Activated CD8-positive, alpha-beta memory T cell treated with anti-CD3 and anti-CD28 coated beads, Interleukin-2, amount 10 ng/mL, durations not matched to agents 7 days and 5 days (primary cell): ENCODE data around the gene RAF1. TPM values are rescaled to one million over a fixed set of nuclear protein-coding genes. Genes with fewer than 3 reads are reported as not detected.

ENCODE experiments used
- ATAC-seq: fragments of 150-1000 bp; cut with Tn5 transposase; one replicate; pipeline ENCODE4 v1.10.0; 2021; ENCODE audit warnings: moderate library complexity
- CTCF ChIA-PET: fragments of 350-600 bp; sonication (Branson Sonifier 250); formaldehyde crosslinking; loops from one replicate; lab custom pipeline; 2021; ENCODE audit warnings: antibody characterized with exemption; lab: Charles Lee
- DNase-seq: peaks from one replicate; pipeline ENCODE4 v3.0.0-alpha.2; 2020
- H3K27ac Mint-ChIP-seq: one replicate; pipeline ENCODE4 v1.8.0; 2021; ENCODE audit warnings: mild to moderate bottlenecking, mixed read lengths
- H3K27me3 Mint-ChIP-seq: one replicate; pipeline ENCODE4 v1.8.0; 2021; ENCODE audit warnings: mixed read lengths
- H3K36me3 Mint-ChIP-seq: one replicate; pipeline ENCODE4 v1.8.0; 2021; ENCODE audit warnings: mild to moderate bottlenecking, mixed read lengths
- H3K4me1 Mint-ChIP-seq: one replicate; pipeline ENCODE4 v1.8.0; 2021; ENCODE audit warnings: mixed read lengths
- H3K4me3 Mint-ChIP-seq: one replicate; pipeline ENCODE4 v1.8.0; 2021; ENCODE audit warnings: mild to moderate bottlenecking, moderate library complexity, mixed read lengths
- H3K9me3 Mint-ChIP-seq: one replicate; pipeline ENCODE4 v1.8.0; 2022; ENCODE audit warnings: low read depth, mixed read lengths
- total RNA-seq, 2 experiments: library from RNA; stranded (reverse); gene quantifications; one replicate each; pipeline ENCODE4 v1.2.3, GENCODE V29; 2021

RAF1 gene
- total RNA-seq, 2 experiments from 2014 or later, result 92.4 to 96.8 TPM

DNA sequence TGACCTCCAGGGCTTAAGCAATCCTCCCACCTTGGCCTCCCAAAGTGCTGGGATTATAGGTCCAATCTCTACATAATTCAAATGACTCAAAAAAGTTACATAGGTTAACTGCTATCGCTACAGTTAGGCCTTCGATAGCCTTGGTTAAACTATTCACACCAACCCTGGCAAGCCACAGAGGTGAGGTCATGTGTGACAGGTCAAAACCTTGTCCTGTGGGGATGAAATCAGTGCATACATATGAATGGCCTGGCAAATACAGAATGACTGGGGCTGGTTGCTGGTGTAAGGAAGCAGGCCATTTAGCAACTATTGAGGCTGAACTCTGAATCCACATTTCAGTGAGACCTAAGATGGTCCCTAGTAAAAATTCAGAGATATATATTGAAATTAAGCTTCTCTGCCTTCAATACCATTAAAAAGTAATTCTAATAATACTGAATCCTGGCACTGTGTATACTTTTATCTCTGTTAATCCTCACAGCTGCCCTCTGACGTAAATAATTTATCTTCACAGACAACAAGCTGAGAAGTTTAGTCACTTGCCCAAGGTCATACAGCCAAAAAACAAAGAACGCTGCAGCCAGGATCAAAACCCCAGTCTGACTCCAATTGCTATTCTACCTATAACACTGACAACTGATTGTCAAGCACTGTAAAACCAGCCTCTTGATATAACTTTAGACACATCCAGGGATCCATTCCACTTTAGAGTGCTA, 71.8 kb downstream of the RAF1 start:
- DNase-seq (no peak), ATAC-seq (no peak)
- no peak overlapping the region for H3K27ac Mint-ChIP-seq
- peaks cover 45% of the 10 kb centered on the region for H3K36me3 Mint-ChIP-seq
- no peak overlapping the region for H3K4me3 Mint-ChIP-seq
- no peaks in the 10 kb centered on the region for H3K4me1 Mint-ChIP-seq
- CTCF ChIA-PET, result interaction anchor here (1.0 to 1.2 kb wide), 2 partner anchors 9 to 10 kb away, joined by 3 read pairs; no protein-coding TSS in a partner anchor
- H3K9me3 Mint-ChIP-seq, result no peaks in the 10 kb centered on the region
- no peaks in the 10 kb centered on the region for H3K27me3 Mint-ChIP-seq

DNA sequence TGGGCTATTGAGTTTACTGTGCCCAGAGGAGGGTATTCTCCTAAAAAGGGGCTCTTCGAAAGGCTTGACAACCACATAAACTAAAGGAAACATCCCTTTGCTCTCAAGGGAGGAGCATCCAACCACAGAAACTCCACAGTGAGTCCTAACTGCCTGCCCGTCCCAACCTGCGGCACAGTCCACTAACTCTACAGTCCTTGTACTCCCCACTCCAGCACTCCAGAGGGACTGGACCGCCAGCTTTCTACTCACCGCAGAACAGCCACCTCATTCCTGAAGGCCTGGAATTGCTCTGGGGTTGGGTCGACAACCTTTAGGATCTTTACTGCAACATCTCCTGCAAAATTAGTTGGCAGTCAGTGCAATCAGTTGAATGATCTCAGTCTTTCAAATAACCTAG, 72.5 kb downstream of the RAF1 start:
- no peak for ATAC-seq
- peaks cover 42% of the 10 kb centered on the region for H3K36me3 Mint-ChIP-seq
- H3K4me3 Mint-ChIP-seq, result no peak overlapping the region
- no peaks in the 10 kb centered on the region for H3K4me1 Mint-ChIP-seq
- H3K27ac Mint-ChIP-seq, result no peak overlapping the region
- H3K9me3 Mint-ChIP-seq, result no peaks in the 10 kb centered on the region
- DNase-seq, result no peak
- H3K27me3 Mint-ChIP-seq, result no peaks in the 10 kb centered on the region
- CTCF ChIA-PET, result interaction anchor here (1.2 kb wide), 1 partner anchor 9 kb away, joined by 3 read pairs; no protein-coding TSS in a partner anchor

DNA sequence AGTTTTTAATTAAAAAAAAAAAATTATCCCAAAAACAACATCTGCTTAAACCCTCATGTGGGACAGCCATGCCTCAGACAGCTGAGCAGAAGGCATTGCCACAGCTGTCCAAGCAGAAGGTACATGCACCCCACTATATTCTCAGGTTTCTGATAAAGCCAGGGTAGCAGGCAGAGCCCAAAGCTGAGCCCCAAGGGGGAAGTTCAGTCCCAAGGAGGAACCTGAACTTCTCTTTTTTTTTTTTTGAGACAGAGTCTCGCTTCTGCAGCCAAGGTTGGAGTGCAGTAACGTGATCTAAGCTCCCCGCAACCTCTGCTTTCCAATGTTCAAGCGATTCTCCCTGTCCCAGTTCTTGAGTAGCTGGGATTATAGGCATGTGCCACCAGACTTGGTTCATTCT, 73.8 kb downstream of the RAF1 start:
- H3K9me3 Mint-ChIP-seq, result no peaks in the 10 kb centered on the region

DNA sequence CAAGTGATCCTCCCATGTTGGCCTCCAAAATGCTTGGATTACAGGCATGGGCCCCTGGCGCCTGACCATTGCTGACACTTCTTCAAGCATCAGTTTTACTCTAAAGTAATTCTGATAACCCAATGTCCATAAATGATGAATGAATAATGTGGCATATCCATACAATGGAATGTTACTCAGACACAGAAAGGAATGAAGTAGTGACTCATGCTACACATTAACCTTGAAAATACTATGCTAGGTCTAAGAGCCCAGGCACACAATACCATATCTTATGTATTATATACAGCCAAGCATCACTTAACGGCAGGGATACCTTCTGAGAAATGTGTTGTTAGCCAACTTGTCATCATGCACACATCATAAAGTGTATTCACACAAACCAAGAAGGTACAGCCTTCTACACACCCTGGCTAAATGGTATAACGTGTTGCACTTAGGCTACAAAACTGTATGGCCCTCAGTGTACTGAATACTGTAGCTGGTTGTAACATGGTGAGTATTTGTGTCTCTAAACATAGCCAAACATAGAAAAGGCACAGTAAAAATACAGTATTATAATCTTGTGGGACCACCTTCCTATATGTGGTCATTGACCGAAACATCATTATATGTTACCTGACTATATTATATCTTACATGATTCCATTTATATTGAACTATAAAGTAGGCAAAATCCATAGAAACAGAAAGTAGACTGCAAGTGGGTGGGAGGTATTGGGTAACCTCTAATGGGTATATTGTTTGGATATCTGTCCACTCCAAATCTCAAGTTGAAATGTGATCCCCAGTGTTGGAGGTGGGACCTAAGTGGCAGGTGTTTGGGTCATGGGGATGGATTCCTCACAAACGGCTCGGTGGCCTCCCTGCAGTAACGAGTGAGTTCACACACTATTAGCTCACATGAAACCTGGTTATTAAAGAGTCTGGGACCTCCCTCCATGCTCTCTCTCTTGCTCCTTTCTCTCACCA, 75.6 kb downstream of the RAF1 start:
- CTCF ChIA-PET, result interaction anchor here (1.5 kb wide), 1 partner anchor 19 kb away, joined by 5 read pairs; no protein-coding TSS in a partner anchor
- H3K4me1 Mint-ChIP-seq, result no peaks in the 10 kb centered on the region
- no peaks in the 10 kb centered on the region for H3K27me3 Mint-ChIP-seq
- DNase-seq (no peak), ATAC-seq (no peak)
- H3K27ac Mint-ChIP-seq, result no peak overlapping the region
- no peaks in the 10 kb centered on the region for H3K9me3 Mint-ChIP-seq
- H3K4me3 Mint-ChIP-seq, result no peak overlapping the region
- peaks cover 42% of the 10 kb centered on the region for H3K36me3 Mint-ChIP-seq

More for the DNA sequence above, 73.8 kb downstream of the RAF1 start:
- Mint-ChIP-seq H3K27ac (no peak overlapping the region), H3K4me1 (no peaks in the 10 kb centered on the region), H3K27me3 (no peaks in the 10 kb centered on the region), H3K4me3 (no peak overlapping the region), H3K36me3 (peaks cover 39% of the 10 kb centered on the region)
- ATAC-seq (no peak), DNase-seq (no peak)
- CTCF ChIA-PET, result no interaction called here

DNA sequence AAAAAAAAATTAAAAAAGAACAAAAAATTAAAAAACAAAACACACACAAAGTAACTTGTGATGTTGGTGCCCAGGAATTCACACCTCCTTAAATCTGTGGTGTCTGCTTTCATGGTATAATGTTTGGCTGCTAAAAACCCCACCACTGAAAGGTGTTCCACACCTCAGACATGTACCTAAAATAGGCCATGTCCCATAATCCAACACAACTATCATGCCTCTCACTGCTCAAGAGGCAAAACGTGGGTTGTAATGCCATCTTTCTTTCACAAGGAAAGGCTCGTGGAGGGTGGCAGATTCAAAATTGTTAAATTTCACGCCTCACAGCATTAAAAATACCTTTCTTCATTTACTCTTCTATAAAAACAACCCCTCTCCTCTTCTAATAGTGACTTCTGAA, 77.5 kb downstream of the RAF1 start:
- peaks cover 38% of the 10 kb centered on the region for H3K36me3 Mint-ChIP-seq
- H3K4me3 Mint-ChIP-seq, result no peak overlapping the region
- no peaks in the 10 kb centered on the region for H3K9me3 Mint-ChIP-seq
- ATAC-seq (no peak), DNase-seq (no peak)
- CTCF ChIA-PET, result no interaction called here
- H3K27me3 Mint-ChIP-seq, result no peaks in the 10 kb centered on the region
- no peak overlapping the region for H3K27ac Mint-ChIP-seq
- H3K4me1 Mint-ChIP-seq, result no peaks in the 10 kb centered on the region

DNA sequence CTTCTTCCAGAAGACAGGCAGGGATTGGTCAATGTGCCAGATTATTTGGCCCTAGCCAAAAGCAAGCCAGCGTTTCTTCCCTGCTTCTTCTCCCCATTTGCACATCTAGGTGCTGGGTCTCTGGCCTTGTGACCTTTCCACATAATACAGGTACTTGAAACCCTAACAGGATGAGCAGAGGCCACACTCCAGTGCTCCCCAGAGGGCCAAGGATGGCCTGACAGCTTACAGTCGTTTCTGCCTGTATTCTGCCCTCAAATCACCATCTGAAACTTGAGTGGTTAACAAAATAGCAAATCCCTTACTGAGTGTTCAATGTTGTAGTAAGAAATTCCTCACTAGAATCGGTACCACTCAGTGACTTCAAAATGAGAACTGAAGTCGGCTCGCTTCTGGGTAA, 77.9 kb downstream of the RAF1 start:
- Mint-ChIP-seq H3K4me1 (no peaks in the 10 kb centered on the region), H3K27ac (no peak overlapping the region), H3K4me3 (no peak overlapping the region)

DNA sequence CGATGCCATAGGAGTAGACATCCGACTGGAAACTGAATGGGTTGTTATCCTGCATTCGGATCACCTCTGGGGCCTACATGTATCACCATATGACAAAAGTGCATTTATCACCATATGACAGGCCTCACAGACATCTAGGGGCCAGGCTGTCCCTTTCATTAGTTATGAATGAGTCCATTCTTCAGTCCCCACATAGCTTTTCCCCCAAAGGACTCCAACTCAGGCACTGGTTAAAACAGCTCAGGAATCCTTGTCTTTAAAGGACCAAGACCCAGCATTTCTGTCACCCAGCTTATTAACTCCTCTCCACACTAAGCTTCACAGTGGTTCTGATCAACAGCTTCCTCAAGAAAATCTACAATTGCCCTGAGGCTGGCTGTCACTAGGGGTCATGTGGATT, 78.7 kb downstream of the RAF1 start:
- H3K4me3 Mint-ChIP-seq, result no peak overlapping the region
- no peaks in the 10 kb centered on the region for H3K27me3 Mint-ChIP-seq
- no peaks in the 10 kb centered on the region for H3K4me1 Mint-ChIP-seq
- DNase-seq (no peak), ATAC-seq (no peak)
- CTCF ChIA-PET, result no interaction called here
- no peaks in the 10 kb centered on the region for H3K9me3 Mint-ChIP-seq
- H3K36me3 Mint-ChIP-seq, result peaks cover 37% of the 10 kb centered on the region
- no peak overlapping the region for H3K27ac Mint-ChIP-seq

More for the DNA sequence above, 77.9 kb downstream of the RAF1 start:
- DNase-seq (no peak), ATAC-seq (no peak)
- CTCF ChIA-PET, result no interaction called here
- H3K36me3 Mint-ChIP-seq, result peaks cover 38% of the 10 kb centered on the region
- H3K27me3 Mint-ChIP-seq, result no peaks in the 10 kb centered on the region
- H3K9me3 Mint-ChIP-seq, result no peaks in the 10 kb centered on the region

DNA sequence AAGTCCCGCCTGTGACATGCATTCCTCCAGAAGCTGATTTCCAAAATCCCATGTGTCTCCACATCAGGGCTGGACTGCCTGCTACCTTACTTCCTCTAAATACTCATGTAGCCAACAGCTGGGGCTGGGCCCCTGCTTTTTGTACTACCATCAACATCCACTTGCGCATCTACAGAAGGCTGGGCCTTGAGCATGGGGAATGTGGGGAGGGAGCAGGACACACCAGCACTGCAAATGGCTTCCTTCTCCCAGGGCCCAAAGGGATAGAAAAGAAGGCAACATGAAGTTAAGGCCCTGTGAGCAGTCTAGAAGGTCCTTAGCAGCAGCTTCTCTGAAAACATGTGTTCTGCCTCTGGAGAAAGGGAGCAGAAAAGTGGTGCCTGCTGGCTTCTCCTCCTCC, 79.8 kb downstream of the RAF1 start:
- CTCF ChIA-PET, result interaction anchor here (1.3 kb wide), 1 partner anchor 258 kb away, joined by 3 read pairs; no protein-coding TSS in a partner anchor
- no peaks in the 10 kb centered on the region for H3K9me3 Mint-ChIP-seq
- no peaks in the 10 kb centered on the region for H3K27me3 Mint-ChIP-seq
- no peak for DNase-seq
- peaks cover 39% of the 10 kb centered on the region for H3K36me3 Mint-ChIP-seq
- H3K4me3 Mint-ChIP-seq, result no peak overlapping the region
- H3K27ac Mint-ChIP-seq, result no peak overlapping the region
- no peaks in the 10 kb centered on the region for H3K4me1 Mint-ChIP-seq
- no peak for ATAC-seq

DNA sequence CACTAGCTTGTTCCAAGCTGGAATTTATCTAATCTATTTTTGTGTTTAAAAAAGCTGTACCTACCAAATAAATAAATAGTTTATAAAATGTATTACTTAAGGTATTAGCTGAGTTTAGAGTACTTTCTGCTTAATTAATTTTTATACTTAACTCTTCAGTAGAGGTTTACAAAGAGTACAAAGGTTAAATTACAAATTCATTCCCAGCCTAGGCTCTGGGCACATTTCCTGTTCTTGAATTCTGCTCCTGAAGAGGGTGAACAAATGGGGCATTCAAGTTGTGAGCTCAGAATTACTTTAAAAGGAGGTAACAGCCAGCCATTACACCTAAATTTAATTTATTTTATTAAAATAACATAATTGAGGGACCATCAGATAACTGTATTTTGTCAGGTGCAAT, 80.6 kb downstream of the RAF1 start:
- CTCF ChIA-PET, result interaction anchor here (1.3 kb wide), 1 partner anchor 259 kb away, joined by 3 read pairs; no protein-coding TSS in a partner anchor
- DNase-seq, result no peak
- H3K27ac Mint-ChIP-seq, result no peak overlapping the region
- H3K4me1 Mint-ChIP-seq, result peaks cover 6% of the 10 kb centered on the region
- no peak for ATAC-seq
- peaks cover 38% of the 10 kb centered on the region for H3K36me3 Mint-ChIP-seq
- no peaks in the 10 kb centered on the region for H3K9me3 Mint-ChIP-seq
- no peak overlapping the region for H3K4me3 Mint-ChIP-seq
- H3K27me3 Mint-ChIP-seq, result no peaks in the 10 kb centered on the region

DNA sequence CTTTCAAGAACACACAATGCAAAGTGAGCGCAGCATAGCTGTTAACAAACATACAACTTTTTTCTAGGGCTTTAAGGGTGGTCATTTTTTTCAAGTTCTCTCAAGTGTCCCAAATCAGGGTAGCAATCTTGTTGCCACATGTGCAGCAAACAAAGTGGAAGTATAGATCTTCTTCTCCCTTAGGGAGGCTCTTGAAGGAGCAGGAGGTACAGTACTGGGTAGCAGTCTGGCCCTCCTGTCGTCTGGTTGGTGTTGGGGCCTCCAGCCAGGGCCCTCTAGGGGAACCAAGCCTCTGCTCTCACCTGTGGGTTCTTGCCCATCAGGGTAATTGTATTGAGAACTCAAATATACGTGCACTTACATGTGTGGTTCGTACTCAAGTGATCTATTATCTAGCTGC, 81.2 kb downstream of the RAF1 start:
- ATAC-seq (no peak), DNase-seq (no peak)
- no peak overlapping the region for H3K27ac Mint-ChIP-seq
- H3K4me3 Mint-ChIP-seq, result no peak overlapping the region
- peaks cover 40% of the 10 kb centered on the region for H3K36me3 Mint-ChIP-seq
- no peaks in the 10 kb centered on the region for H3K9me3 Mint-ChIP-seq
- CTCF ChIA-PET, result interaction anchor here (0.9 to 1.3 kb wide), 3 partner anchors 9 to 259 kb away, joined by 3 to 5 read pairs (median 3); no protein-coding TSS in a partner anchor
- peaks cover 6% of the 10 kb centered on the region for H3K4me1 Mint-ChIP-seq
- no peaks in the 10 kb centered on the region for H3K27me3 Mint-ChIP-seq

DNA sequence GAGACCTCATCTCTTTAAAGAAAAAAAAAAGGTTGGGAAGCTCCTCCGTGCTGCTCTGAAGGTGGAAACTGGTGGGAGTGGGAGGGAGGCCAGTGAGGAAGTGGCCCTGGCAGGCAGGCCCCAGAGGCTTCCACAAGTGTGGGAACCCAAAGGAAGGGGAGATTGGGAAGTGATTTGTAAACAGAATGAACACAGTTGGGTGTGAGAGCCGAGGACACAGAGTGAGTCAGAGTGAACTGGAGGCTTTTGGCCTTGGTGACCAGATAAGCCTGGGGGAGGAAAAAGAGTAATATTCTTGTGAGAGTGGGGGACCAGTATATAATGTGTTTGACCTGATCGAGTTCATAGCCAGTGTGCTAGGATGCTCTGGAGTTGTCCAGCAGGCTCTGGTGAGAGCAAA, 84.0 kb downstream of the RAF1 start:
- Mint-ChIP-seq H3K36me3 (peaks cover 55% of the 10 kb centered on the region), H3K27me3 (no peaks in the 10 kb centered on the region), H3K4me3 (no peak overlapping the region), H3K9me3 (no peaks in the 10 kb centered on the region), H3K27ac (peak overlapping the region; percentile 25), H3K4me1 (peaks cover 6% of the 10 kb centered on the region)
- no peak for ATAC-seq
- CTCF ChIA-PET, result no interaction called here
- DNase-seq, result no peak

DNA sequence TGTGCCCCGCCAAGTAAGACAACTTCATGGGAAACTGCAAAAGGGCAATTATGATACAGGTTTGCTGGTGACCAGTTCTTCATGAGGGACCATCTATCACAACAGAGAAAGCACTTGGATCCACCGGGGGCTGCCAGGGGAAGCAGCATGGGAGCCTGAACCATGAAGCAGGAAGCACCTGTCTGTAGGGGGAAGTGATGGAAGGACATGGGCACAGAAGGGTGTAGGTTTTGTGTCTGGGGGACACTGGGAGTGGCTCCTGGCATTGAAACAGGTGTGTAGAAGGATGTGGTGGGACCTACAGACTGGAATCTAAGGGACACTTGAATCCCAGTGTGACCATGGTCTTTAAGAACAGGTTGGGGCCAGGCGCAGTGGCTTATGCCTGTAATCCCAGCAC, 84.5 kb downstream of the RAF1 start:
- peaks cover 6% of the 10 kb centered on the region for H3K4me1 Mint-ChIP-seq
- H3K27ac Mint-ChIP-seq, result peak overlapping the region; percentile 25
- H3K27me3 Mint-ChIP-seq, result no peaks in the 10 kb centered on the region
- CTCF ChIA-PET, result interaction anchor here (0.9 to 1.8 kb wide), 2 partner anchors 8 to 11 kb away, joined by 3 to 6 read pairs; no protein-coding TSS in a partner anchor
- DNase-seq (no peak), ATAC-seq (no peak)
- H3K9me3 Mint-ChIP-seq, result no peaks in the 10 kb centered on the region
- H3K4me3 Mint-ChIP-seq, result no peak overlapping the region
- H3K36me3 Mint-ChIP-seq, result peaks cover 50% of the 10 kb centered on the region

DNA sequence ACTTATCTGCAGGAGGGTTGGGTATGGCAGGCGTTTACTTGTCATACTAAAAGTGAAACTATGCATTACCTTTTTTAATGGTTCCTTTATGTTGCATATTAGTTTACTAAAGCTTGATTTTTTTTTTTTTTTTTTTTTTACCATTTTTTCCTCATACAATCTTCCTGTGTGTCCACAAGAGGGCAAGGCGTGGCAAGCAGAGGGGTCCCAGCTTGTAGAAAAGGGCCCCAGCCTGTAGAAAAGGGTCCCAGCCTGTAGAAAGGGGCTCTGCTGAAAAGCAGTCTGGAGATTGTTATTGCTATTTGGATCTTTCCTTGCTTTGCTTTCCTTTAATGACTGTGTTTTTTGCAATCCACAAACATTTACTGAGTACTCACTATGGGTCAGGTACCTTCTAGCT, 85.2 kb downstream of the RAF1 start:
- CTCF ChIA-PET, result interaction anchor here (0.8 to 1.8 kb wide), 7 partner anchors 9 to 231 kb away, joined by 3 to 6 read pairs (median 3); partner anchors contain the start of gene TSEN2
- peak overlapping the region; percentile 17 for H3K27ac Mint-ChIP-seq

More for the DNA sequence above, 85.2 kb downstream of the RAF1 start:
- Mint-ChIP-seq H3K4me3 (no peak overlapping the region), H3K4me1 (peaks cover 6% of the 10 kb centered on the region), H3K36me3 (peaks cover 50% of the 10 kb centered on the region), H3K27me3 (no peaks in the 10 kb centered on the region), H3K9me3 (no peaks in the 10 kb centered on the region)
- DNase-seq (no peak), ATAC-seq (no peak)
